Keratinocyte (primary cell): Measurements from ENCODE around the gene S1PR4. TPM values are rescaled to one million over a fixed set of nuclear protein-coding genes. Genes with fewer than 3 reads are reported as not detected.

Source experiments
- DNase-seq: peaks from one replicate; pipeline ENCODE4 v3.0.0-alpha.2; 2011; ENCODE audit warnings: low read depth, missing footprints, low spot score
- FAIRE-seq: peaks from 2 replicates; lab custom pipeline; 2011; peaks lifted over from hg19 to GRCh38; lab: Jason Lieb, UNC
- H2AFZ ChIP-seq: 2 replicates; pipeline ENCODE4 v1.6.0; 2012; ENCODE audit warnings: low read length, control low read depth, inconsistent platforms; ENCODE audit not compliant: control insufficient read depth
- H3K27ac ChIP-seq: 2 replicates; pipeline ENCODE4 v1.5.1; 2011; ENCODE audit warnings: low read length; ENCODE audit not compliant: control insufficient read depth, insufficient read depth
- H3K27me3 ChIP-seq: 3 replicates; pipeline ENCODE4 v1.6.0; 2011; ENCODE audit warnings: low read length; ENCODE audit not compliant: control insufficient read depth, insufficient read depth; ENCODE audit errors: extremely low read depth
- H3K36me3 ChIP-seq, 2 experiments: 2 replicates in 1 of 2; 3 replicates in 1 of 2; pipeline ENCODE4 v1.5.1; 2011; ENCODE audit warnings: low read length in 2 of 2, mild to moderate bottlenecking in 1 of 2; ENCODE audit not compliant: control insufficient read depth in 2 of 2, insufficient read depth in 2 of 2; ENCODE audit errors: extremely low read depth in 1 of 2
- H3K4me1 ChIP-seq: 3 replicates; pipeline ENCODE4 v1.5.1; 2011; ENCODE audit warnings: low read length; ENCODE audit not compliant: control insufficient read depth, insufficient read depth; ENCODE audit errors: extremely low read depth
- H3K4me2 ChIP-seq: 3 replicates; pipeline ENCODE4 v1.6.0; 2011; ENCODE audit warnings: low read depth, low read length; ENCODE audit not compliant: control insufficient read depth, insufficient read depth; ENCODE audit errors: extremely low read depth
- H3K4me3 ChIP-seq, 3 experiments: fragments of 200-600 bp in 1 of 3; sonication (generic) in 1 of 3; 2 replicates in 2 of 3; 3 replicates in 1 of 3; pipeline ENCODE4 v1.5.1; 2011 to 2016; ENCODE audit warnings: low read length in 3 of 3, mild to moderate bottlenecking in 3 of 3, control low read depth in 2 of 3, inconsistent platforms in 1 of 3, low read depth in 1 of 3, mixed read lengths in 1 of 3, mixed run types in 1 of 3, moderate library complexity in 1 of 3; ENCODE audit not compliant: control insufficient read depth in 2 of 3, insufficient read depth in 2 of 3; ENCODE audit errors: extremely low read depth in 1 of 3
- H3K79me2 ChIP-seq: 2 replicates; pipeline ENCODE4 v1.6.0; 2012; ENCODE audit warnings: low read length; ENCODE audit not compliant: control insufficient read depth, insufficient read depth
- H3K9ac ChIP-seq: 3 replicates; pipeline ENCODE4 v1.6.0; 2011; ENCODE audit warnings: low read length; ENCODE audit not compliant: control insufficient read depth, insufficient read depth; ENCODE audit errors: extremely low read depth
- H3K9me1 ChIP-seq: 3 replicates; pipeline ENCODE4 v1.6.0; 2011; ENCODE audit warnings: low read length; ENCODE audit not compliant: control insufficient read depth, insufficient read depth; ENCODE audit errors: extremely low read depth
- H3K9me3 ChIP-seq: 2 replicates; pipeline ENCODE4 v1.5.1; 2012; ENCODE audit warnings: low read depth, low read length; ENCODE audit not compliant: control insufficient read depth
- H4K20me1 ChIP-seq: 3 replicates; pipeline ENCODE4 v1.6.0; 2011; ENCODE audit warnings: low read length; ENCODE audit not compliant: control insufficient read depth, insufficient read depth; ENCODE audit errors: extremely low read depth
- EZH2 ChIP-seq: IDR thresholded peaks from one replicate; pipeline ENCODE4 v1.6.1; 2012; ENCODE audit warnings: inconsistent platforms, mild to moderate bottlenecking, low read length, moderate library complexity
- dilution Hi-C: fragments of 300-500 bp; cut with MboI; formaldehyde crosslinking; loops from one replicate; pipeline ENCODE4 v1.7.0; 2020; ENCODE audit warnings: low sequenced_read_pairs; ENCODE audit not compliant: extremely low pct_ligation_motif_present
- polyA plus RNA-seq, 5 experiments: library from polyadenylated mRNA; depleted of rRNA in 3 of 5; stranded (reverse) in 3 of 5; stranded (forward) in 1 of 5; unstranded in 1 of 5; fragments of >200 nt; gene quantifications; 1 replicate in 1 of 5; 2 replicates in 3 of 5; 3 replicates in 1 of 5; pipeline versions ENCODE4 v1.2.1 to v1.2.3, GENCODE V29; 2011 to 2012; ENCODE audit warnings: missing spikeins in 2 of 5, low read depth in 1 of 5, low replicate concordance in 1 of 5
- TF ChIP-seq, protein P1 (sequence below), 3 experiments: IDR thresholded peaks in 1 of 3; conservative IDR thresholded peaks in 1 of 3; optimal IDR thresholded peaks in 1 of 3; 2 replicates in 2 of 3; 3 replicates in 1 of 3; pipeline versions ENCODE3 to v1.5.1; 2011; ENCODE audit warnings: low read length in 3 of 3, mild to moderate bottlenecking in 3 of 3, moderate library complexity in 2 of 3, control low read depth in 1 of 3, inconsistent platforms in 1 of 3; ENCODE audit not compliant: insufficient read depth in 2 of 3; ENCODE audit errors: extremely low read depth in 1 of 3

The S1PR4 gene
- polyA plus RNA-seq, 1 donor (not counting 4 experiments of a cell fraction or from before 2014, with no cell fraction given): 0.08 TPM

DNA sequence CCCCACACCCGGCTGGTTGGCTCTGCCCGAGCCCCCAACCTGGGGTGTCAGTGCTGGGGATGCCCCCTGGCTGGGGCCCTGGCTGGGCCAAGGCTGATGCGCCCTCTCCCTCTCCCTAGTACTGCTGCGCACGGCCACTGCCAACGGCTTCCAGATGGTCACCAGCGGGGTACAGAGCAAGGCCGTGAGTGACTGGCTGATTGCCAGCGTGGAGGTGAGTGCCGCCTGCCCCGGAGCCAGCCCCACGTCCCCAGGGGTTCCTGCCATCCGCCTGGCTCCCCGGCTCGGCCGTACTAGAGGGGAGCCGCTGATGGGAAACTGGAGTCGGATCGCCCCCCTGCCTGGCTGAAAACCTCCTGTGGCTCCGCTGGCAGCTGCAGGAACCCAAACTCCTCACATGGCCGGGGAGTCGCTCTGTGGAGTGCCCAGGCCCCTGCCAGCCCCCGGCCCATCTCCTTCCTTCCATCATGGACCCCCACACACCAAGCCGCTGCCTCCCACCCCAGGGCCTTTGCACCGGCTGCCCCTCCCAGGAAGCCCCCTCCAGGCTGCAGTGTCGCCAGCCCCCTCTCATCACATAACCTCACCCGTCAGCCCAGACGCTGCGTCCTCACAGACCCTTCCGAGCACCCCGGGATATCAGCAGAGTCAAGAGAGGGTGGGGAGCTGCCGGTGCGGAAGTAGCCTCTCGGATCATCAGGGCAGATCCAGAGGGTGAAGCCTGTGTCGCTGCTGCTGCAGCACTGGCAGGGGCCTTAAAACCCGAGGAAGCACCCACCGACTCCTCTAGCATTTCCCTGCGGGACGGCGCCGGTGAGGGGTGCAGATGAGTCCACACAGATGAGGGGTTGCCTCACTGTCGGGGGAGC lies 17.7 kb downstream of the S1PR4 start:
- no peak for FAIRE-seq
- dilution Hi-C loops: no loop called here
- H3K9ac ChIP-seq: no peak overlapping the region

DNA sequence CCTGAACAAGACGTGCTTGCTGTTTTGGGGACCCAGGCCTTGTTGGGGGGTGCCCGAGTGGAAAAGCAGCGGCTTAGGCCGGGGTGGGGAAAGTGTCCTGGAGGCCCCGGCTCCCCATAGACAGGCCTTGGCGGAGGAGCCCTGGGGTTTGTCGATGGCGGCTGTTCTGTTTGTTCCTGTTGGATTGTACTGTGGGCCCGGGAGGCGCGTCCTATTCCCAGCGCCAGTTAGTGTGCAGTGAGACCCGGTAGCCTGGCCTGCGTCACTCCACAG lies 18.3 kb downstream of the S1PR4 start:
- Histone ChIP-seq H3K4me3 (no peak overlapping the region), H4K20me1 (peaks cover 3% of the 10 kb centered on the region), H3K9ac (no peak overlapping the region), H3K9me3 (no peaks in the 10 kb centered on the region), H3K4me2 (no peak overlapping the region), H3K9me1 (no peaks in the 10 kb centered on the region), H2AFZ (no peak overlapping the region), H3K36me3 (peaks cover 8 to 21% of the 10 kb centered on the region in 2 experiments), H3K4me1 (no peaks in the 10 kb centered on the region), H3K79me2 (peaks cover 18% of the 10 kb centered on the region), H3K27me3 (no peaks in the 10 kb centered on the region), H3K27ac (no peak overlapping the region)
- dilution Hi-C loops: no loop called here
- FAIRE-seq: no peak
- DNase-seq: no peak
- TF ChIP-seq EZH2: no peak
- TF ChIP-seq, protein P1, sequence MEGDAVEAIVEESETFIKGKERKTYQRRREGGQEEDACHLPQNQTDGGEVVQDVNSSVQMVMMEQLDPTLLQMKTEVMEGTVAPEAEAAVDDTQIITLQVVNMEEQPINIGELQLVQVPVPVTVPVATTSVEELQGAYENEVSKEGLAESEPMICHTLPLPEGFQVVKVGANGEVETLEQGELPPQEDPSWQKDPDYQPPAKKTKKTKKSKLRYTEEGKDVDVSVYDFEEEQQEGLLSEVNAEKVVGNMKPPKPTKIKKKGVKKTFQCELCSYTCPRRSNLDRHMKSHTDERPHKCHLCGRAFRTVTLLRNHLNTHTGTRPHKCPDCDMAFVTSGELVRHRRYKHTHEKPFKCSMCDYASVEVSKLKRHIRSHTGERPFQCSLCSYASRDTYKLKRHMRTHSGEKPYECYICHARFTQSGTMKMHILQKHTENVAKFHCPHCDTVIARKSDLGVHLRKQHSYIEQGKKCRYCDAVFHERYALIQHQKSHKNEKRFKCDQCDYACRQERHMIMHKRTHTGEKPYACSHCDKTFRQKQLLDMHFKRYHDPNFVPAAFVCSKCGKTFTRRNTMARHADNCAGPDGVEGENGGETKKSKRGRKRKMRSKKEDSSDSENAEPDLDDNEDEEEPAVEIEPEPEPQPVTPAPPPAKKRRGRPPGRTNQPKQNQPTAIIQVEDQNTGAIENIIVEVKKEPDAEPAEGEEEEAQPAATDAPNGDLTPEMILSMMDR (optimal IDR thresholded peaks at IDR 0.05 in 1 of 3, IDR thresholded peaks at IDR 0.05 in 1 of 3, conservative IDR thresholded peaks at IDR 0.05 in 1 of 3; ENCODE audit: extremely low read depth in 1 of 3, insufficient read depth in 2 of 3, low read length in 3 of 3): no peak

More for the DNA sequence above, 17.7 kb downstream of the S1PR4 start:
- peaks cover 23% of the 10 kb centered on the region for H3K79me2 ChIP-seq
- no peak for TF ChIP-seq EZH2
- TF ChIP-seq, protein P1 (optimal IDR thresholded peaks at IDR 0.05 in 1 of 3, IDR thresholded peaks at IDR 0.05 in 1 of 3, conservative IDR thresholded peaks at IDR 0.05 in 1 of 3; ENCODE audit: extremely low read depth in 1 of 3, insufficient read depth in 2 of 3, low read length in 3 of 3): no peak
- no peak overlapping the region for H2AFZ ChIP-seq
- no peaks in the 10 kb centered on the region for H3K4me1 ChIP-seq
- no peak for DNase-seq
- no peaks in the 10 kb centered on the region for H3K9me3 ChIP-seq
- peaks cover 6% of the 10 kb centered on the region for H4K20me1 ChIP-seq
- H3K36me3 ChIP-seq: peaks cover 8 to 19% of the 10 kb centered on the region in 2 experiments
- H3K4me3 ChIP-seq: no peak overlapping the region
- H3K9me1 ChIP-seq: no peaks in the 10 kb centered on the region
- no peaks in the 10 kb centered on the region for H3K27me3 ChIP-seq
- no peak overlapping the region for H3K4me2 ChIP-seq
- H3K27ac ChIP-seq: no peak overlapping the region
